Measurements from ENCODE around the gene DNAH14.

Gene DNAH14

GRCh38 chr1:225415307-225415706 is 485.8 kb downstream of the DNAH14 start:
- no peaks in the 10 kb centered on the region for H3K27me3 ChIP-seq (replicated peaks; ENCODE audit: insufficient read depth, low read length)
- no peak overlapping the region for H3K4me3 ChIP-seq (ENCODE audit: low read length)
- H3K9ac ChIP-seq (ENCODE audit: low read length): no peak overlapping the region
- no peaks in the 10 kb centered on the region for H3F3A ChIP-seq (ENCODE audit: insufficient read depth, low read length)
- H3K27ac ChIP-seq (ENCODE audit: low read length): no peak overlapping the region
- H3K9me3 ChIP-seq (replicated peaks; ENCODE audit: insufficient read depth, low read length): no peaks in the 10 kb centered on the region
- H3K79me2 ChIP-seq (ENCODE audit: low read length): peaks cover 90% of the 10 kb centered on the region
- no peak for TF ChIP-seq EZH2 (optimal IDR thresholded peaks at IDR 0.05; ENCODE audit: low read depth, low read length)
- TF ChIP-seq CTCF (IDR thresholded peaks at IDR 0.05; ENCODE audit: low read length): no peak
- no peak for TF ChIP-seq EZH2phosphoT487 (IDR thresholded peaks at IDR 0.05; ENCODE audit: low read length)
- H3K4me2 ChIP-seq (ENCODE audit: low read depth, low read length): no peak overlapping the region
- no peak overlapping the region for H2AFZ ChIP-seq (ENCODE audit: low read length)
- no peak for DNase-seq
- H3K36me3 ChIP-seq (replicated peaks; ENCODE audit: insufficient read depth, low read length): peaks cover 67% of the 10 kb centered on the region
- no peaks in the 10 kb centered on the region for H3K4me1 ChIP-seq (ENCODE audit: low read length)
- H4K20me1 ChIP-seq (ENCODE audit: insufficient read depth, low read length): 0 out of 2 replicates have a peak, but pooled peaks cover 5% of the 10 kb centered on the region
- H3K9me2 ChIP-seq (replicated peaks; ENCODE audit: insufficient read depth, low read length): no peaks in the 10 kb centered on the region

GRCh38 chr1:225415967-225416745 is 486.7 kb downstream of the DNAH14 start:
- no peaks in the 10 kb centered on the region for H3K9me3 ChIP-seq (replicated peaks; ENCODE audit: insufficient read depth, low read length)
- no peak overlapping the region for H3K9ac ChIP-seq (ENCODE audit: low read length)
- H3K27me3 ChIP-seq (replicated peaks; ENCODE audit: insufficient read depth, low read length): no peaks in the 10 kb centered on the region
- no peak overlapping the region for H3K4me2 ChIP-seq (ENCODE audit: low read depth, low read length)
- H2AFZ ChIP-seq (ENCODE audit: low read length): no peak overlapping the region
- H3K36me3 ChIP-seq (replicated peaks; ENCODE audit: insufficient read depth, low read length): peaks cover 59% of the 10 kb centered on the region
- H3F3A ChIP-seq (ENCODE audit: insufficient read depth, low read length): no peaks in the 10 kb centered on the region
- H3K9me2 ChIP-seq (replicated peaks; ENCODE audit: insufficient read depth, low read length): no peaks in the 10 kb centered on the region
- no peak for TF ChIP-seq EZH2phosphoT487 (IDR thresholded peaks at IDR 0.05; ENCODE audit: low read length)
- TF ChIP-seq EZH2 (optimal IDR thresholded peaks at IDR 0.05; ENCODE audit: low read depth, low read length): no peak
- TF ChIP-seq CTCF (IDR thresholded peaks at IDR 0.05; ENCODE audit: low read length): no peak
- no peaks in the 10 kb centered on the region for H3K4me1 ChIP-seq (ENCODE audit: low read length)
- peaks cover 92% of the 10 kb centered on the region for H3K79me2 ChIP-seq (ENCODE audit: low read length)
- H3K27ac ChIP-seq (ENCODE audit: low read length): no peak overlapping the region
- no peak overlapping the region for H3K4me3 ChIP-seq (ENCODE audit: low read length)
- no peak for DNase-seq
- 0 out of 2 replicates have a peak, but pooled peaks cover 5% of the 10 kb centered on the region for H4K20me1 ChIP-seq (ENCODE audit: insufficient read depth, low read length)

DNA sequence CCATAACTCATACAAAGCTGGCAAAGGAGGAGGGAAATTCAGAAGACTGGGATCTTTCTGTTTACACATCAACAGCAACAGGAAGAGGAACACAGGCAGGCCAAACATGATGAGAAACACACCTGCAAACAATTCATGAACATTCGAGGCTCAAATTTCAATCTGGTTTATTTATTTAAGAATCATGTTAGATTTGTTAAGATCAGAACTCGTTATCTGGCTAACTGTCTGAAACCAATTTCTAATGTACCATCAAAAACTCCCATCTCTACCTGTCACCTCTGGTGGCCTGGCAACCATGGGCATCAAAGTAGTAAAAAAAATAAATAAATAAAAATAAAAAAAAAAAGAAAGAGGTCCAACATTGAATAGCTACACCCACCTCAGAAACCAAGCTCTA is 488.6 kb downstream of the DNAH14 start:
- Histone ChIP-seq H3K4me1 (ENCODE audit: low read length) (no peaks in the 10 kb centered on the region), H3K4me2 (ENCODE audit: low read depth, low read length) (no peak overlapping the region), H3K9ac (ENCODE audit: low read length) (no peak overlapping the region), H3K4me3 (ENCODE audit: low read length) (no peak overlapping the region), H3K27me3 (replicated peaks; ENCODE audit: insufficient read depth, low read length) (no peaks in the 10 kb centered on the region), H3F3A (ENCODE audit: insufficient read depth, low read length) (no peaks in the 10 kb centered on the region), H3K9me3 (replicated peaks; ENCODE audit: insufficient read depth, low read length) (no peaks in the 10 kb centered on the region), H2AFZ (ENCODE audit: low read length) (no peak overlapping the region), H3K79me2 (ENCODE audit: low read length) (peaks cover 98% of the 10 kb centered on the region), H3K27ac (ENCODE audit: low read length) (no peak overlapping the region), H3K9me2 (replicated peaks; ENCODE audit: insufficient read depth, low read length) (no peaks in the 10 kb centered on the region), H4K20me1 (ENCODE audit: insufficient read depth, low read length) (peaks cover 15% of the 10 kb centered on the region; the same call in 1 of the 2 replicates), H3K36me3 (replicated peaks; ENCODE audit: insufficient read depth, low read length) (peaks cover 59% of the 10 kb centered on the region)
- no peak for TF ChIP-seq EZH2phosphoT487 (IDR thresholded peaks at IDR 0.05; ENCODE audit: low read length)
- no peak for TF ChIP-seq CTCF (IDR thresholded peaks at IDR 0.05; ENCODE audit: low read length)
- TF ChIP-seq EZH2 (optimal IDR thresholded peaks at IDR 0.05; ENCODE audit: low read depth, low read length): no peak
- DNase-seq: no peak

All from MM.1S (cell line).